ENCODE measurements around the gene GPR171. TPM values are rescaled to one million over a fixed set of nuclear protein-coding genes. Genes with fewer than 3 reads are reported as not detected.

The GPR171 gene
- polyA plus RNA-seq, 4 donors = 0.11 to 0.40 (median 0.33) TPM; not detected in 1

Other genes starting within 250 kb of the GPR171 start
- gene CLRN1, start 230.5 kb downstream of the GPR171 start, polyA plus RNA-seq (ENCODE audit: insufficient read length in 4 of 4) = not detected
- 1 to 10 TPM; 1.6 to 3.0 (median 2.2) TPM for gene MED12L, start 117.6 kb downstream of the GPR171 start, polyA plus RNA-seq (ENCODE audit: insufficient read length in 4 of 4)
- gene P2RY14, start 75.3 kb upstream of the GPR171 start, polyA plus RNA-seq (ENCODE audit: insufficient read length in 4 of 4) = under 1 TPM; 0.52 to 0.91 (median 0.69) TPM
- gene GPR87, start 113.6 kb upstream of the GPR171 start, polyA plus RNA-seq (ENCODE audit: insufficient read length in 4 of 4) = under 1 TPM in 3 of 4 donors, not detected in 1; 0.08 to 0.23 (median 0.14) TPM
- 1 to 10 TPM in 3 of 4 donors, under 1 TPM in 1; 0.36 to 2.0 (median 1.2) TPM for gene P2RY13, start 126.3 kb upstream of the GPR171 start, polyA plus RNA-seq (ENCODE audit: insufficient read length in 4 of 4)
- 1 to 10 TPM in 2 of 4 donors, under 1 TPM in 2; 0.49 to 1.2 (median 1.1) TPM for gene P2RY12, start 181.5 kb upstream of the GPR171 start, polyA plus RNA-seq (ENCODE audit: insufficient read length in 4 of 4)